Left cardiac atrium (tissue), 4 donors: ENCODE data around the gene TMEM140. TPM values are rescaled to one million over a fixed set of nuclear protein-coding genes. Genes with fewer than 3 reads are reported as not detected.

Experiments used
- ATAC-seq, 2 donors: fragments of 200-7000 bp; cut with Tn5 transposase; one replicate each; pipeline ENCODE4 v1.9.1; 2020; ENCODE audit warnings: mild to moderate bottlenecking in 2 of 2, moderate library complexity in 2 of 2
- DNase-seq: peaks from one replicate; pipeline ENCODE4 v3.0.0-alpha.2; 2020
- intact Hi-C, 2 donors: fragments of 100-400 bp; cut with DNase I; formaldehyde crosslinking; loops; one replicate each; pipeline versions ENCODE4 v1.14.1 to v1.15.1; 2022 to 2023
- total RNA-seq, 2 donors: library from RNA; stranded (reverse); fragmentation: NEBNext Ultra II Directional; extraction: Animal tissue kit (Norgen Biotek cat#: 25700); gene quantifications; one replicate each; pipeline ENCODE4 v1.2.1, GENCODE V29; 2021
- donor health status: DM: no; HTN: yes; CAD: no.
- donor health status: DM: no; HTN: yes; CAD: no; lungs with severe emphysema.
- donor health status: DM: yes; HTN: yes; CAD: no.
- donor health status: Dilated cardiomyopathy.

Gene TMEM140
- total RNA-seq, 2 donors from 2014 or later, result 10.0 to 12.0 TPM

- ATAC-seq (no peak), DNase-seq (no peak)
- intact Hi-C loops, result no loop called here
Measured at GRCh38 chr7:135154734-135155133, 6.9 kb downstream of the TMEM140 start.

- no peak for DNase-seq
- no peak for ATAC-seq
- intact Hi-C loops, result no loop called here
Measured at GRCh38 chr7:135156290-135156689, 8.4 kb downstream of the TMEM140 start.

- no peak for DNase-seq
- intact Hi-C loops, result no loop called here
- no peak for ATAC-seq
Measured at GRCh38 chr7:135158141-135158655, 10.3 kb downstream of the TMEM140 start.

GRCh38 chr7:135158874-135159273 is 11.0 kb downstream of the TMEM140 start:
- ATAC-seq, result peak in 1 of 2 donors; percentile 36
- no peak for DNase-seq
- intact Hi-C loops, result no loop called here

GRCh38 chr7:135159359-135160085 is 11.7 kb downstream of the TMEM140 start:
- ATAC-seq (no peak), DNase-seq (no peak)
- intact Hi-C loops, result loop anchor here in 1 of 2 donors (10.0 kb wide), 1 partner anchor 165 kb away; no protein-coding TSS in a partner anchor

GRCh38 chr7:135160098-135160857 is 12.4 kb downstream of the TMEM140 start:
- DNase-seq (no peak), ATAC-seq (peak in 1 of 2 donors; percentile 44)
- intact Hi-C loops, result loop anchor here in 1 of 2 donors (10.0 kb wide), 1 partner anchor 165 kb away; no protein-coding TSS in a partner anchor

- intact Hi-C loops, result loop anchor here in 1 of 2 donors (10.0 kb wide), 1 partner anchor 166 kb away; no protein-coding TSS in a partner anchor
- peak in 1 of 2 donors; percentile 6 for ATAC-seq
- no peak for DNase-seq
Measured at GRCh38 chr7:135160858-135161653, 13.2 kb downstream of the TMEM140 start.

GRCh38 chr7:135161669-135162068 is 13.8 kb downstream of the TMEM140 start:
- DNase-seq (no peak), ATAC-seq (no peak)
- intact Hi-C loops, result loop anchor here in 1 of 2 donors (10.0 kb wide), 1 partner anchor 167 kb away; no protein-coding TSS in a partner anchor

- intact Hi-C loops, result loop anchor here in 1 of 2 donors (10.0 kb wide), 1 partner anchor 168 kb away; no protein-coding TSS in a partner anchor
- DNase-seq (no peak), ATAC-seq (no peak)
Measured at GRCh38 chr7:135162382-135163001, 14.6 kb downstream of the TMEM140 start.

- peak; percentile 6 to 40 for ATAC-seq
- intact Hi-C loops, result loop anchor here in 1 of 2 donors (10.0 kb wide), 1 partner anchor 170 kb away; no protein-coding TSS in a partner anchor
- peak; percentile 68 for DNase-seq
Measured at GRCh38 chr7:135164357-135165061, 16.6 kb downstream of the TMEM140 start.

- intact Hi-C loops, result loop anchor here in 1 of 2 donors (10.0 kb wide), 1 partner anchor 171 kb away; no protein-coding TSS in a partner anchor
- DNase-seq, result no peak
- no peak for ATAC-seq
Measured at GRCh38 chr7:135165862-135166261, 18.0 kb downstream of the TMEM140 start.

- intact Hi-C loops, result loop anchor here in 1 of 2 donors (10.0 kb wide), 1 partner anchor 172 kb away; no protein-coding TSS in a partner anchor
- DNase-seq, result peak; percentile 60
- ATAC-seq, result no peak
Measured at GRCh38 chr7:135166338-135166990, 18.6 kb downstream of the TMEM140 start.

- DNase-seq (no peak), ATAC-seq (no peak)
- intact Hi-C loops, result loop anchor here in 1 of 2 donors (10.0 kb wide), 1 partner anchor 173 kb away; no protein-coding TSS in a partner anchor
Measured at GRCh38 chr7:135167365-135167917, 19.6 kb downstream of the TMEM140 start.

GRCh38 chr7:135168001-135168400 is 20.1 kb downstream of the TMEM140 start:
- ATAC-seq, result no peak
- DNase-seq, result no peak
- intact Hi-C loops, result loop anchor here in 1 of 2 donors (10.0 kb wide), 1 partner anchor 173 kb away; no protein-coding TSS in a partner anchor

GRCh38 chr7:135168489-135169140 is 20.7 kb downstream of the TMEM140 start:
- no peak for DNase-seq
- no peak for ATAC-seq
- intact Hi-C loops, result loop anchor here in 1 of 2 donors (10.0 kb wide), 1 partner anchor 174 kb away; no protein-coding TSS in a partner anchor
